ENCODE results near the gene TOX2.

DNA sequence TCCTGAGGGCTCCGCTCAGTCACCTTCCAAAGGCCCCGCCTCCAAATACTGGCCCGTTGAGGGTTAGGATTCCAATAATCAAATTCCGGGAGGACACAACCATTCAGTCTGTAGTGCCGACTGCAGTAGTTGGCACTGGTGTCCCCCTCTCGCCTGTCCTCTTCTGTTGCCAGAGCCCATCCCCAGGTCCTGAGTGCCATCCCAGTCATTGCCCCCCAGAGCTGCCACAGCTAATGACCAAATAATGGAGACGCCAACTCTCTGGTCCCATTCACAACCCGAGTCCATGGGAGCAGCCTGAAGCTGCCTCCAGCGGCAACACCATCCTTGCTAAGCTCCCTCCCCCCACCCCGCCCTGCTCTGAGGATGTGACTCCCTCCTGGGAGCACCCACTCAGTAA, 156.4 kb downstream of the TOX2 start:
- no peak for TF ChIP-seq POLR2AphosphoS5 (IDR thresholded peaks at IDR 0.05; ENCODE audit: low read depth, low read length)
- no peak for TF ChIP-seq RNF2 (IDR thresholded peaks at IDR 0.05; ENCODE audit: borderline replicate concordance, low read depth, low read length, missing control alignments, poor library complexity, severe bottlenecking)

Measured in H1 (cell line).